H1 (cell line): ENCODE results near the gene TTBK1.

Source experiments
- CBX8 ChIP-seq: fragments of 300-800, 300-1000 bp; sonication (generic); IDR thresholded peaks from 2 replicates; pipeline ENCODE4 v1.7.1; 2016; ENCODE audit warnings: low read depth, low read length, borderline replicate concordance
- CTCF ChIP-seq, 3 experiments: IDR thresholded peaks; 1 replicate in 2 of 3; 2 replicates in 1 of 3; pipeline versions ENCODE4 v1.5.1 to v1.6.1; 2011; ENCODE audit warnings: low read length in 3 of 3, mild to moderate bottlenecking in 3 of 3, inconsistent platforms in 2 of 3, low read depth in 1 of 3, moderate library complexity in 1 of 3; ENCODE audit not compliant: insufficient read depth in 1 of 3; ENCODE audit errors: control extremely low read depth in 1 of 3
- EGR1 ChIP-seq: IDR thresholded peaks from 2 replicates; pipeline ENCODE4 v1.6.1; 2011; ENCODE audit warnings: low read depth, low read length, borderline replicate concordance
- EP300 ChIP-seq, 2 experiments: IDR thresholded peaks; 1 replicate in 1 of 2; 2 replicates in 1 of 2; pipeline ENCODE4 v1.6.1; 2011 to 2012; ENCODE audit warnings: low read depth in 2 of 2, low read length in 2 of 2, mild to moderate bottlenecking in 2 of 2, borderline replicate concordance in 1 of 2, inconsistent platforms in 1 of 2, moderate library complexity in 1 of 2
- JUN ChIP-seq: IDR thresholded peaks from 2 replicates; pipeline ENCODE4 v1.6.1; 2011; ENCODE audit warnings: low read depth, mild to moderate bottlenecking, improper control_type of control experiment, low read length
- JUND ChIP-seq: IDR thresholded peaks from 2 replicates; pipeline ENCODE4 v1.6.1; 2011; ENCODE audit warnings: mild to moderate bottlenecking, improper control_type of control experiment, low read length
- MAFK ChIP-seq: IDR thresholded peaks from 2 replicates; pipeline ENCODE4 v1.6.1; 2012; ENCODE audit warnings: low read depth, mild to moderate bottlenecking, improper control_type of control experiment, low read length
- SIN3A ChIP-seq, 2 experiments: IDR thresholded peaks in 1 of 2; conservative IDR thresholded peaks in 1 of 2; 2 replicates each; pipeline ENCODE4 v1.6.1; 2011 to 2012; ENCODE audit warnings: low read length in 2 of 2, improper control_type of control experiment in 1 of 2, low read depth in 1 of 2, mild to moderate bottlenecking in 1 of 2
- SP1 ChIP-seq: IDR thresholded peaks from 2 replicates; pipeline ENCODE4 v1.6.1; 2011; ENCODE audit warnings: low read depth, low read length

GRCh38 chr6:43273707-43274106, 30.4 kb downstream of the TTBK1 start:
- TF ChIP-seq CTCF (IDR thresholded peaks at IDR 0.05; ENCODE audit: control extremely low read depth in 1 of 3, insufficient read depth in 1 of 3, low read depth in 1 of 3, low read length in 3 of 3) (no peak), SIN3A (conservative IDR thresholded peaks at IDR 0.05 in 1 of 2, IDR thresholded peaks at IDR 0.05 in 1 of 2; ENCODE audit: low read depth in 1 of 2, low read length in 2 of 2) (no peak), EGR1 (no peak), JUN (no peak), EP300 (IDR thresholded peaks at IDR 0.05; ENCODE audit: borderline replicate concordance in 1 of 2, low read depth in 2 of 2, low read length in 2 of 2) (no peak), SP1 (no peak), CBX8 (no peak), MAFK (no peak), JUND (no peak)
